Measurements from ENCODE around the gene PGA5.
"Not testable (repeated sequence)": the region's sequence is repeated elsewhere in the genome, so short reads cannot be mapped to it uniquely, and the experiment has no call there.

GRCh38 chr11:61210629-61211028 is 30.3 kb upstream of the PGA5 start:
- not testable (repeated sequence) for TF ChIP-seq CTCF, POLR2A, POLR2AphosphoS5 (IDR thresholded peaks at IDR 0.05)
